GM11168 (cell line): ENCODE measurements around the gene DCBLD2.
"Not testable (repeated sequence)": the region's sequence is repeated elsewhere in the genome, so short reads cannot be mapped to it uniquely, and the experiment has no call there.

Source experiments
- in situ Hi-C: fragments of 300-500 bp; cut with MboI; formaldehyde crosslinking; loops from one replicate; pipeline ENCODE4 v1.12.0; 2022; ENCODE audit warnings: low sequenced_read_pairs; ENCODE audit not compliant: unreplicated experiment

DCBLD2 gene

GRCh38 chr3:98892263-98892662, 9.2 kb downstream of the DCBLD2 start:
- in situ Hi-C loops, result no loop called here

GRCh38 chr3:98890965-98891910, 10.3 kb downstream of the DCBLD2 start:
- in situ Hi-C loops, result no loop called here

- in situ Hi-C loops, result no loop called here
These were observed 11.2 kb downstream of the DCBLD2 start for GRCh38 chr3:98890181-98890835.

GRCh38 chr3:98887684-98888083, 13.8 kb downstream of the DCBLD2 start:
- in situ Hi-C loops, result no loop called here

- in situ Hi-C loops, result no loop called here
These were observed 15.0 kb downstream of the DCBLD2 start for GRCh38 chr3:98886525-98886924.

- in situ Hi-C loops, result no loop called here
These were observed 15.6 kb downstream of the DCBLD2 start for GRCh38 chr3:98885851-98886250.

GRCh38 chr3:98884675-98885371, 16.7 kb downstream of the DCBLD2 start:
- in situ Hi-C loops, result no loop called here

GRCh38 chr3:98882614-98883333, 18.7 kb downstream of the DCBLD2 start:
- in situ Hi-C loops, result not testable (repeated sequence)

- in situ Hi-C loops, result no loop called here
These were observed 24.4 kb downstream of the DCBLD2 start for GRCh38 chr3:98877132-98877531.

- in situ Hi-C loops, result no loop called here
These were observed 26.0 kb downstream of the DCBLD2 start for GRCh38 chr3:98875535-98875934.

GRCh38 chr3:98874602-98875249, 26.8 kb downstream of the DCBLD2 start:
- in situ Hi-C loops, result no loop called here

GRCh38 chr3:98869391-98869790, 32.1 kb downstream of the DCBLD2 start:
- in situ Hi-C loops, result no loop called here

GRCh38 chr3:98857971-98858370, 43.5 kb downstream of the DCBLD2 start:
- in situ Hi-C loops, result not testable (repeated sequence)

GRCh38 chr3:98857258-98857657, 44.2 kb downstream of the DCBLD2 start:
- in situ Hi-C loops, result not testable (repeated sequence)

- in situ Hi-C loops, result no loop called here
These were observed 44.8 kb downstream of the DCBLD2 start for GRCh38 chr3:98856724-98857123.

GRCh38 chr3:98855806-98856400, 45.6 kb downstream of the DCBLD2 start:
- in situ Hi-C loops, result no loop called here

GRCh38 chr3:98848108-98848507, 53.4 kb downstream of the DCBLD2 start:
- in situ Hi-C loops, result no loop called here

GRCh38 chr3:98846101-98846500, 55.4 kb downstream of the DCBLD2 start:
- in situ Hi-C loops, result no loop called here

GRCh38 chr3:98843266-98843959, 58.1 kb downstream of the DCBLD2 start:
- in situ Hi-C loops, result no loop called here
